Rectal smooth muscle tissue (tissue), 1 donor: ENCODE results near the gene CRACR2B.

ENCODE experiments used
- H3K27ac ChIP-seq: one replicate; pipeline ENCODE4 v1.7.0; 2013; ENCODE audit warnings: low read depth, low read length, inconsistent platforms
- H3K27me3 ChIP-seq: one replicate; pipeline ENCODE4 v1.7.0; 2013; ENCODE audit warnings: low read length; ENCODE audit not compliant: control insufficient read depth, insufficient read depth
- H3K36me3 ChIP-seq: one replicate; pipeline ENCODE4 v1.7.0; 2013; ENCODE audit warnings: low read length; ENCODE audit not compliant: control insufficient read depth, insufficient read depth
- H3K4me1 ChIP-seq: one replicate; pipeline ENCODE4 v1.7.0; 2013; ENCODE audit warnings: low read length; ENCODE audit not compliant: control insufficient read depth, insufficient read depth
- H3K4me3 ChIP-seq: one replicate; pipeline ENCODE4 v1.7.0; 2013; ENCODE audit warnings: low read length
- H3K9ac ChIP-seq: one replicate; pipeline ENCODE4 v1.7.0; 2013; ENCODE audit warnings: low read length

Gene CRACR2B

GRCh38 chr11:871472-871871, 43.8 kb downstream of the CRACR2B start:
- no peak overlapping the region for H3K9ac ChIP-seq
- peaks cover 2% of the 10 kb centered on the region for H3K36me3 ChIP-seq

GRCh38 chr11:872799-873198, 45.1 kb downstream of the CRACR2B start:
- H3K36me3 ChIP-seq, result peaks cover 2% of the 10 kb centered on the region
- no peak overlapping the region for H3K27ac ChIP-seq
- no peaks in the 10 kb centered on the region for H3K4me1 ChIP-seq
- H3K27me3 ChIP-seq, result no peaks in the 10 kb centered on the region
- no peak overlapping the region for H3K9ac ChIP-seq
- no peak overlapping the region for H3K4me3 ChIP-seq

More at GRCh38 chr11:871472-871871, 43.8 kb downstream of the CRACR2B start:
- Histone ChIP-seq H3K27me3 (no peaks in the 10 kb centered on the region), H3K27ac (no peak overlapping the region), H3K4me1 (no peaks in the 10 kb centered on the region), H3K4me3 (no peak overlapping the region)

GRCh38 chr11:873706-874105, 46.0 kb downstream of the CRACR2B start:
- Histone ChIP-seq H3K36me3 (peaks cover 2% of the 10 kb centered on the region), H3K9ac (no peak overlapping the region), H3K4me1 (no peaks in the 10 kb centered on the region), H3K4me3 (no peak overlapping the region), H3K27me3 (no peaks in the 10 kb centered on the region), H3K27ac (no peak overlapping the region)

GRCh38 chr11:875203-875602, 47.5 kb downstream of the CRACR2B start:
- no peaks in the 10 kb centered on the region for H3K27me3 ChIP-seq
- H3K4me1 ChIP-seq, result no peaks in the 10 kb centered on the region
- no peak overlapping the region for H3K27ac ChIP-seq
- H3K36me3 ChIP-seq, result peaks cover 6% of the 10 kb centered on the region
- H3K9ac ChIP-seq, result no peak overlapping the region
- H3K4me3 ChIP-seq, result no peak overlapping the region

- Histone ChIP-seq H3K9ac (no peak overlapping the region), H3K27me3 (no peaks in the 10 kb centered on the region), H3K4me1 (no peaks in the 10 kb centered on the region), H3K27ac (no peak overlapping the region), H3K36me3 (peaks cover 8% of the 10 kb centered on the region), H3K4me3 (no peak overlapping the region)
Measured at GRCh38 chr11:875769-876301, 48.1 kb downstream of the CRACR2B start.

- Histone ChIP-seq H3K4me1 (no peaks in the 10 kb centered on the region), H3K27me3 (no peaks in the 10 kb centered on the region), H3K27ac (no peak overlapping the region), H3K4me3 (no peak overlapping the region), H3K9ac (no peak overlapping the region), H3K36me3 (peaks cover 8% of the 10 kb centered on the region)
Measured at GRCh38 chr11:876545-876944, 48.8 kb downstream of the CRACR2B start.

GRCh38 chr11:877565-877964, 49.8 kb downstream of the CRACR2B start:
- Histone ChIP-seq H3K36me3 (peaks cover 8% of the 10 kb centered on the region), H3K4me1 (no peaks in the 10 kb centered on the region)

GRCh38 chr11:880447-880846, 52.7 kb downstream of the CRACR2B start:
- Histone ChIP-seq H3K36me3 (peaks cover 6% of the 10 kb centered on the region), H3K4me1 (no peaks in the 10 kb centered on the region), H3K27ac (no peak overlapping the region), H3K27me3 (no peaks in the 10 kb centered on the region), H3K4me3 (no peak overlapping the region), H3K9ac (no peak overlapping the region)

More at GRCh38 chr11:877565-877964, 49.8 kb downstream of the CRACR2B start:
- Histone ChIP-seq H3K9ac (no peak overlapping the region), H3K27me3 (no peaks in the 10 kb centered on the region), H3K27ac (no peak overlapping the region), H3K4me3 (no peak overlapping the region)
